ENCODE measurements around the gene RPL39. TPM values are rescaled to one million over a fixed set of nuclear protein-coding genes. Genes with fewer than 3 reads are reported as not detected.

RPL39 gene
- total and polyA plus RNA-seq, 9 donors, result 2,907 to 12,575 (median 3,754) TPM

GRCh38 chrX:119763181-119763580 is 28.2 kb downstream of the RPL39 start:
- no peak for DNase-seq
- 32 to 47% (median 46%) methylated on average over 7 of the region's 7 CpGs for WGBS, 3 donors
- no peak overlapping the region for H3K27ac ChIP-seq
- H3K4me3 ChIP-seq, result no peak overlapping the region
- intact Hi-C loops (cut with DNase I), result no loop called here
- no peaks in the 10 kb centered on the region for H3K9me3 ChIP-seq
- H3K36me3 ChIP-seq, result no peaks in the 10 kb centered on the region
- no peaks in the 10 kb centered on the region for H3K27me3 ChIP-seq
- H3K4me1 ChIP-seq (ENCODE audit: insufficient read depth), result no peaks in the 10 kb centered on the region
- TF ChIP-seq POLR2A (IDR thresholded peaks at IDR 0.05) (no peak), EP300 (IDR thresholded peaks at IDR 0.05) (no peak)
- TF ChIP-seq, protein P1, sequence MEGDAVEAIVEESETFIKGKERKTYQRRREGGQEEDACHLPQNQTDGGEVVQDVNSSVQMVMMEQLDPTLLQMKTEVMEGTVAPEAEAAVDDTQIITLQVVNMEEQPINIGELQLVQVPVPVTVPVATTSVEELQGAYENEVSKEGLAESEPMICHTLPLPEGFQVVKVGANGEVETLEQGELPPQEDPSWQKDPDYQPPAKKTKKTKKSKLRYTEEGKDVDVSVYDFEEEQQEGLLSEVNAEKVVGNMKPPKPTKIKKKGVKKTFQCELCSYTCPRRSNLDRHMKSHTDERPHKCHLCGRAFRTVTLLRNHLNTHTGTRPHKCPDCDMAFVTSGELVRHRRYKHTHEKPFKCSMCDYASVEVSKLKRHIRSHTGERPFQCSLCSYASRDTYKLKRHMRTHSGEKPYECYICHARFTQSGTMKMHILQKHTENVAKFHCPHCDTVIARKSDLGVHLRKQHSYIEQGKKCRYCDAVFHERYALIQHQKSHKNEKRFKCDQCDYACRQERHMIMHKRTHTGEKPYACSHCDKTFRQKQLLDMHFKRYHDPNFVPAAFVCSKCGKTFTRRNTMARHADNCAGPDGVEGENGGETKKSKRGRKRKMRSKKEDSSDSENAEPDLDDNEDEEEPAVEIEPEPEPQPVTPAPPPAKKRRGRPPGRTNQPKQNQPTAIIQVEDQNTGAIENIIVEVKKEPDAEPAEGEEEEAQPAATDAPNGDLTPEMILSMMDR (IDR thresholded peaks at IDR 0.05), result no peak

- WGBS, 3 donors, result 61 to 81% (median 64%) methylated on average over 3 of the region's 3 CpGs
- no peak overlapping the region for H3K4me3 ChIP-seq
- H3K9me3 ChIP-seq, result no peaks in the 10 kb centered on the region
- H3K36me3 ChIP-seq, result no peaks in the 10 kb centered on the region
- DNase-seq, result no peak
- H3K27me3 ChIP-seq, result no peaks in the 10 kb centered on the region
- intact Hi-C loops (cut with DNase I), result no loop called here
- H3K27ac ChIP-seq, result no peak overlapping the region
- TF ChIP-seq EP300 (IDR thresholded peaks at IDR 0.05) (no peak), POLR2A (IDR thresholded peaks at IDR 0.05) (no peak)
- TF ChIP-seq, protein P1 (IDR thresholded peaks at IDR 0.05), result no peak
- H3K4me1 ChIP-seq (ENCODE audit: insufficient read depth), result no peaks in the 10 kb centered on the region
These were observed 28.7 kb downstream of the RPL39 start for GRCh38 chrX:119762718-119763117.

- Histone ChIP-seq H3K36me3 (no peaks in the 10 kb centered on the region), H3K27ac (no peak overlapping the region), H3K27me3 (no peaks in the 10 kb centered on the region), H3K4me3 (no peak overlapping the region), H3K4me1 (ENCODE audit: insufficient read depth) (no peaks in the 10 kb centered on the region), H3K9me3 (no peaks in the 10 kb centered on the region)
- 85 to 87% (median 86%) methylated on average over 18 of the region's 18 CpGs for WGBS, 3 donors
- intact Hi-C loops (cut with DNase I), result no loop called here
- no peak for TF ChIP-seq POLR2A (IDR thresholded peaks at IDR 0.05)
- TF ChIP-seq EP300 (IDR thresholded peaks at IDR 0.05), result no peak
- TF ChIP-seq, protein P1 (IDR thresholded peaks at IDR 0.05), result no peak
- no peak for DNase-seq
These were observed 31.2 kb downstream of the RPL39 start for GRCh38 chrX:119760026-119760877.

- TF ChIP-seq, protein P1 (IDR thresholded peaks at IDR 0.05), result no peak
- TF ChIP-seq POLR2A (IDR thresholded peaks at IDR 0.05) (no peak), EP300 (IDR thresholded peaks at IDR 0.05) (no peak)
- intact Hi-C loops (cut with DNase I), result no loop called here
- Histone ChIP-seq H3K9me3 (no peaks in the 10 kb centered on the region), H3K4me1 (ENCODE audit: insufficient read depth) (no peaks in the 10 kb centered on the region), H3K4me3 (no peak overlapping the region), H3K27me3 (no peaks in the 10 kb centered on the region), H3K27ac (no peak overlapping the region), H3K36me3 (no peaks in the 10 kb centered on the region)
- no peak for DNase-seq
- WGBS, 3 donors, result 50 to 63% (median 55%) methylated on average over 34 to 44 of the region's 44 CpGs
These were observed 32.1 kb downstream of the RPL39 start for GRCh38 chrX:119759248-119759766.
